Ovary (tissue), 3 donors: Measurements from ENCODE around the gene CDC42SE2.

Experiments
- EP300 ChIP-seq: sonication (generic); formaldehyde crosslinking; IDR thresholded peaks from one replicate; pipeline ENCODE4 v1.6.1; 2017; ENCODE audit warnings: antibody characterized with exemption
- POLR2A ChIP-seq: fragments of 450-650 bp; IDR thresholded peaks from one replicate; pipeline ENCODE4 v1.6.1; 2017; ENCODE audit warnings: antibody characterized with exemption, mild to moderate bottlenecking, moderate library complexity
- TF ChIP-seq, protein P1 (sequence below), 3 donors: fragments of 450-650 bp in 2 of 3; fragments of 200-600 bp in 1 of 3; IDR thresholded peaks; one replicate each; pipeline versions ENCODE4 v1.5.1 to v1.8.0; 2016 to 2022; ENCODE audit warnings: antibody characterized with exemption in 3 of 3, mild to moderate bottlenecking in 1 of 3
- donor health status: DM: no; HTN: no; CAD: no.

DNA sequence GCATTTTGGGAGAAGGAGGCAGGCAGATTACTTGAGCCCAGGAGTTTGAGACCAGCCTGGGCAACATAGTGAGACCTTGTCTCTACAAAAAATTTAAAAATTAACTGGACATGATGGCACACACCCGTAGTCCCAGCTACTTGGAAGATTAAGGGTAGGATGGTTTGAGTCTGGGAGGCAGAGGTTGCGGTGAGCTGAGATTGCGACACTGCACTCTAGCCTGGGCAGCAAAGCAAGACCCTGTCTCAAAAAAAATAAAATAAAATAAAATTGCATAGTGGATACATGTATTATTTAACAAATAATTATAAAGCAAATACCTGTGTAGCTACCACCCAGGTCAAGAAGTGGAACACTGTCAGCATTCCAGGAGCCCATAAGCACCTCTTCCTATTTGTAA is 90.1 kb downstream of the CDC42SE2 start:
- TF ChIP-seq, protein P1, sequence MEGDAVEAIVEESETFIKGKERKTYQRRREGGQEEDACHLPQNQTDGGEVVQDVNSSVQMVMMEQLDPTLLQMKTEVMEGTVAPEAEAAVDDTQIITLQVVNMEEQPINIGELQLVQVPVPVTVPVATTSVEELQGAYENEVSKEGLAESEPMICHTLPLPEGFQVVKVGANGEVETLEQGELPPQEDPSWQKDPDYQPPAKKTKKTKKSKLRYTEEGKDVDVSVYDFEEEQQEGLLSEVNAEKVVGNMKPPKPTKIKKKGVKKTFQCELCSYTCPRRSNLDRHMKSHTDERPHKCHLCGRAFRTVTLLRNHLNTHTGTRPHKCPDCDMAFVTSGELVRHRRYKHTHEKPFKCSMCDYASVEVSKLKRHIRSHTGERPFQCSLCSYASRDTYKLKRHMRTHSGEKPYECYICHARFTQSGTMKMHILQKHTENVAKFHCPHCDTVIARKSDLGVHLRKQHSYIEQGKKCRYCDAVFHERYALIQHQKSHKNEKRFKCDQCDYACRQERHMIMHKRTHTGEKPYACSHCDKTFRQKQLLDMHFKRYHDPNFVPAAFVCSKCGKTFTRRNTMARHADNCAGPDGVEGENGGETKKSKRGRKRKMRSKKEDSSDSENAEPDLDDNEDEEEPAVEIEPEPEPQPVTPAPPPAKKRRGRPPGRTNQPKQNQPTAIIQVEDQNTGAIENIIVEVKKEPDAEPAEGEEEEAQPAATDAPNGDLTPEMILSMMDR (IDR thresholded peaks at IDR 0.05) = no peak
- TF ChIP-seq POLR2A (no peak), EP300 (no peak)
